CD8-positive, alpha-beta memory T cell (primary cell): ENCODE measurements around the gene AKAP4. TPM values are rescaled to one million over a fixed set of nuclear protein-coding genes. Genes with fewer than 3 reads are reported as not detected.

ENCODE experiments used
- CTCF ChIA-PET: fragments of 350-600 bp; sonication (Branson Sonifier 250); formaldehyde crosslinking; loops from one replicate; lab custom pipeline; 2021; ENCODE audit warnings: antibody characterized with exemption; lab: Charles Lee
- POLR2A ChIA-PET: fragments of 350-600 bp; sonication (Branson Sonifier 250); formaldehyde crosslinking; loops from one replicate; lab custom pipeline; 2021; ENCODE audit warnings: antibody characterized with exemption; lab: Charles Lee
- DNase-seq, 5 donors: peaks; one replicate each; pipeline versions ENCODE4 v3.0.0 to v3.0.0-alpha.2; 2020 to 2022; ENCODE audit warnings: mixed read lengths in 1 of 5
- H3K27ac ChIP-seq: one replicate; pipeline ENCODE4 v1.7.0; 2013; ENCODE audit warnings: low read depth, mild to moderate bottlenecking, low read length, moderate library complexity
- H3K27me3 ChIP-seq: 2 replicates; pipeline ENCODE4 v1.7.0; 2013; ENCODE audit warnings: low read length, mild to moderate bottlenecking; ENCODE audit not compliant: insufficient read depth, poor library complexity, severe bottlenecking
- H3K36me3 ChIP-seq: 2 replicates; pipeline ENCODE4 v1.7.0; 2013; ENCODE audit warnings: mild to moderate bottlenecking, low read length, moderate library complexity; ENCODE audit not compliant: insufficient read depth
- H3K4me1 ChIP-seq: 2 replicates; pipeline ENCODE4 v1.7.0; 2013; ENCODE audit warnings: mild to moderate bottlenecking, low read length, moderate library complexity; ENCODE audit not compliant: insufficient read depth
- H3K4me3 ChIP-seq: 2 replicates; pipeline ENCODE4 v1.7.0; 2013; ENCODE audit warnings: mild to moderate bottlenecking, low read length
- H3K9me3 ChIP-seq: 2 replicates; pipeline ENCODE4 v1.7.0; 2013; ENCODE audit warnings: mild to moderate bottlenecking, low read length
- H3K27ac Mint-ChIP-seq, 8 donors: one replicate each; pipeline ENCODE4 v1.8.0; 2020 to 2021; ENCODE audit warnings: mixed read lengths in 8 of 8, mild to moderate bottlenecking in 6 of 8, inconsistent platforms in 3 of 8, moderate library complexity in 3 of 8
- H3K27me3 Mint-ChIP-seq, 2 donors: one replicate each; pipeline ENCODE4 v1.8.0; 2020 to 2021; ENCODE audit warnings: mixed read lengths in 2 of 2, mild to moderate bottlenecking in 1 of 2, moderate library complexity in 1 of 2
- H3K36me3 Mint-ChIP-seq, 3 donors: one replicate each; pipeline ENCODE4 v1.8.0; 2020 to 2021; ENCODE audit warnings: mixed read lengths in 3 of 3, inconsistent platforms in 1 of 3, mild to moderate bottlenecking in 1 of 3
- H3K4me1 Mint-ChIP-seq, 3 donors: one replicate each; pipeline ENCODE4 v1.8.0; 2020 to 2021; ENCODE audit warnings: mixed read lengths in 3 of 3, inconsistent platforms in 1 of 3, mild to moderate bottlenecking in 1 of 3
- H3K4me3 Mint-ChIP-seq, 7 donors: one replicate each; pipeline ENCODE4 v1.8.0; 2020 to 2021; ENCODE audit warnings: mixed read lengths in 7 of 7, mild to moderate bottlenecking in 6 of 7, moderate library complexity in 4 of 7, inconsistent platforms in 2 of 7
- H3K9me3 Mint-ChIP-seq, 5 donors: one replicate each; pipeline ENCODE4 v1.8.0; 2020 to 2022; ENCODE audit warnings: mixed read lengths in 5 of 5, mild to moderate bottlenecking in 3 of 5, moderate library complexity in 2 of 5, inconsistent platforms in 1 of 5
- polyA plus RNA-seq: library from polyadenylated mRNA; unstranded; fragments of 300-500 nt; fragmentation: Illumina TruSeq; gene quantifications from one replicate; pipeline ENCODE4 v1.2.3, GENCODE V29; 2021
- total RNA-seq, 2 experiments: library from RNA; stranded (reverse); gene quantifications; one replicate each; pipeline ENCODE4 v1.2.3, GENCODE V29; 2021

The AKAP4 gene
- total and polyA plus RNA-seq, 3 experiments from 2014 or later: not detected

GRCh38 chrX:50183891-50184290 is 16.9 kb downstream of the AKAP4 start:
- Histone ChIP-seq H3K36me3 (no peaks in the 10 kb centered on the region), H3K4me1 (no peaks in the 10 kb centered on the region), H3K27me3 (no peaks in the 10 kb centered on the region), H3K4me3 (no peak overlapping the region), H3K9me3 (no peaks in the 10 kb centered on the region), H3K27ac (no peak overlapping the region)
- Mint-ChIP-seq H3K9me3 (no peaks in the 10 kb centered on the region), H3K27ac (no peak overlapping the region), H3K4me3 (no peak overlapping the region), H3K36me3 (no peaks in the 10 kb centered on the region), H3K4me1 (no peaks in the 10 kb centered on the region), H3K27me3 (peaks cover 0 to 12% of the 10 kb centered on the region in 2 donors)
- ChIA-PET POLR2A (no interaction called here), CTCF (no interaction called here)
- DNase-seq: no peak

GRCh38 chrX:50180073-50180940 is 20.5 kb downstream of the AKAP4 start:
- ChIA-PET POLR2A (no interaction called here), CTCF (interaction anchor here (0.6 kb wide), 1 partner anchor 11 kb away, joined by 3 read pairs; no protein-coding TSS in a partner anchor)
- Histone ChIP-seq H3K4me3 (no peak overlapping the region), H3K36me3 (no peaks in the 10 kb centered on the region), H3K4me1 (no peaks in the 10 kb centered on the region), H3K9me3 (no peaks in the 10 kb centered on the region), H3K27ac (no peak overlapping the region), H3K27me3 (no peaks in the 10 kb centered on the region)
- Mint-ChIP-seq H3K27me3 (peaks cover 7% of the 10 kb centered on the region in 2 donors), H3K4me3 (no peak overlapping the region), H3K27ac (peak overlapping the region in 1 of 8 donors; percentile 29), H3K4me1 (no peaks in the 10 kb centered on the region), H3K9me3 (peaks cover 0 to 2% (median 0%) of the 10 kb centered on the region in 5 donors), H3K36me3 (no peaks in the 10 kb centered on the region)
- DNase-seq: no peak

- Mint-ChIP-seq H3K9me3 (peaks cover 0 to 6% (median 0%) of the 10 kb centered on the region in 5 donors), H3K27me3 (peaks cover 7 to 8% of the 10 kb centered on the region in 2 donors), H3K4me3 (no peak overlapping the region), H3K36me3 (peaks cover 0 to 1% (median 0%) of the 10 kb centered on the region in 3 donors), H3K27ac (no peak overlapping the region), H3K4me1 (peaks cover 0 to 8% (median 0%) of the 10 kb centered on the region in 3 donors)
- Histone ChIP-seq H3K36me3 (no peaks in the 10 kb centered on the region), H3K9me3 (no peaks in the 10 kb centered on the region), H3K27me3 (no peaks in the 10 kb centered on the region), H3K27ac (no peak overlapping the region), H3K4me3 (no peak overlapping the region), H3K4me1 (no peaks in the 10 kb centered on the region)
- ChIA-PET CTCF (no interaction called here), POLR2A (no interaction called here)
- DNase-seq: no peak
These were observed 31.1 kb downstream of the AKAP4 start for GRCh38 chrX:50169717-50170116.

- Histone ChIP-seq H3K4me1 (no peaks in the 10 kb centered on the region), H3K27ac (no peak overlapping the region), H3K36me3 (no peaks in the 10 kb centered on the region), H3K9me3 (no peaks in the 10 kb centered on the region), H3K4me3 (no peak overlapping the region), H3K27me3 (no peaks in the 10 kb centered on the region)
- ChIA-PET POLR2A (no interaction called here), CTCF (no interaction called here)
- no peak for DNase-seq
- Mint-ChIP-seq H3K4me3 (no peak overlapping the region), H3K27me3 (peaks cover 3 to 5% of the 10 kb centered on the region in 2 donors), H3K9me3 (no peaks in the 10 kb centered on the region), H3K27ac (peak overlapping the region in 1 of 8 donors; percentile 58), H3K4me1 (peaks cover 0 to 8% (median 0%) of the 10 kb centered on the region in 3 donors), H3K36me3 (no peaks in the 10 kb centered on the region)
These were observed 32.5 kb downstream of the AKAP4 start for GRCh38 chrX:50168241-50168687.

GRCh38 chrX:50167366-50167765 is 33.4 kb downstream of the AKAP4 start:
- POLR2A ChIA-PET: no interaction called here
- CTCF ChIA-PET: no interaction called here
- no peaks in the 10 kb centered on the region for H3K9me3 ChIP-seq

GRCh38 chrX:50165727-50166126 is 35.1 kb downstream of the AKAP4 start:
- Mint-ChIP-seq H3K4me3 (no peak overlapping the region), H3K9me3 (no peaks in the 10 kb centered on the region), H3K27me3 (peaks cover 3% of the 10 kb centered on the region in 2 donors), H3K27ac (no peak overlapping the region), H3K4me1 (peaks cover 0 to 8% (median 0%) of the 10 kb centered on the region in 3 donors), H3K36me3 (no peaks in the 10 kb centered on the region)
- no peaks in the 10 kb centered on the region for H3K4me1 ChIP-seq
- no peak overlapping the region for H3K4me3 ChIP-seq
- ChIA-PET CTCF (no interaction called here), POLR2A (no interaction called here)
- no peaks in the 10 kb centered on the region for H3K36me3 ChIP-seq
- no peak overlapping the region for H3K27ac ChIP-seq
- DNase-seq: no peak
- no peaks in the 10 kb centered on the region for H3K9me3 ChIP-seq
- H3K27me3 ChIP-seq: no peaks in the 10 kb centered on the region

More at GRCh38 chrX:50167366-50167765, 33.4 kb downstream of the AKAP4 start:
- Mint-ChIP-seq H3K36me3 (no peaks in the 10 kb centered on the region), H3K4me1 (peaks cover 0 to 8% (median 0%) of the 10 kb centered on the region in 3 donors), H3K27ac (no peak overlapping the region), H3K27me3 (peaks cover 3% of the 10 kb centered on the region in 2 donors), H3K9me3 (no peaks in the 10 kb centered on the region), H3K4me3 (peak overlapping the region in 1 of 7 donors; percentile 36)
- Histone ChIP-seq H3K4me3 (no peak overlapping the region), H3K4me1 (no peaks in the 10 kb centered on the region), H3K36me3 (no peaks in the 10 kb centered on the region), H3K27me3 (no peaks in the 10 kb centered on the region), H3K27ac (no peak overlapping the region)
- DNase-seq: no peak

GRCh38 chrX:50161127-50161526 is 39.7 kb downstream of the AKAP4 start:
- ChIA-PET POLR2A (no interaction called here), CTCF (no interaction called here)
- no peaks in the 10 kb centered on the region for H3K27me3 ChIP-seq
- H3K4me3 Mint-ChIP-seq: no peak overlapping the region
- H3K4me1 ChIP-seq: no peaks in the 10 kb centered on the region
- no peak for DNase-seq
- H3K36me3 Mint-ChIP-seq: no peaks in the 10 kb centered on the region
- H3K27ac ChIP-seq: no peak overlapping the region
- no peaks in the 10 kb centered on the region for H3K36me3 ChIP-seq
- H3K9me3 ChIP-seq: no peaks in the 10 kb centered on the region
- no peaks in the 10 kb centered on the region for H3K4me1 Mint-ChIP-seq
- peaks cover 0 to 5% of the 10 kb centered on the region in 2 donors for H3K27me3 Mint-ChIP-seq
- no peak overlapping the region for H3K27ac Mint-ChIP-seq
- no peak overlapping the region for H3K4me3 ChIP-seq
- no peaks in the 10 kb centered on the region for H3K9me3 Mint-ChIP-seq

- Histone ChIP-seq H3K4me1 (no peaks in the 10 kb centered on the region), H3K36me3 (no peaks in the 10 kb centered on the region), H3K4me3 (no peak overlapping the region), H3K27ac (no peak overlapping the region), H3K9me3 (no peaks in the 10 kb centered on the region), H3K27me3 (no peaks in the 10 kb centered on the region)
- CTCF ChIA-PET: no interaction called here
- Mint-ChIP-seq H3K36me3 (no peaks in the 10 kb centered on the region), H3K4me1 (no peaks in the 10 kb centered on the region), H3K4me3 (no peak overlapping the region), H3K9me3 (no peaks in the 10 kb centered on the region), H3K27ac (no peak overlapping the region), H3K27me3 (peaks cover 0 to 5% of the 10 kb centered on the region in 2 donors)
- POLR2A ChIA-PET: no interaction called here
- DNase-seq: no peak
These were observed 42.2 kb downstream of the AKAP4 start for GRCh38 chrX:50158593-50158992.
